GM19025 (cell line): ENCODE results near the gene NRXN3.

ENCODE experiments used
- ATAC-seq: cut with Tn5 transposase; IDR thresholded peaks from one replicate; pipeline ENCODE4 v1.9.1; 2021; ENCODE audit warnings: mild to moderate bottlenecking, low read depth, moderate library complexity; ENCODE audit not compliant: unreplicated experiment

Gene NRXN3

DNA sequence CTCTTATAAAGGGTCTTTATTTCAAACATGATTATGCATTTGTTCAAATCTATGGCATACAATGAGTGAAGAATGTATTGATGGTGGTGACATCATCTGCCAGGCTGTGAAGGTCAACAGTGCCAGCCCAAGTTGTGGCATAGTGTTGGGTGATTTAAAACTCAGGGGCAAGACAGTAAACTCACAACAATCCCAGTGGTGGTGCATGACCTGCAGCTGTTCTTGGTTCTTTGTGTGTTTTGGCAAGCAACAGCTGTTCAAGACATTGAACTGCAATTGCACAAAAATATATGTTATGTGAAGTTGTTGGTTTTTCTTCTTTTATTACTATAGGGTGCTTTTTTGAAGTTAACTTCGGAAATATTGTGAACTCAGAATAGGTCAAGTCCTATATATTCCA, 851.6 kb downstream of the NRXN3 start:
- no peak for ATAC-seq

- no peak for ATAC-seq
These were observed 857.0 kb downstream of the NRXN3 start for GRCh38 chr14:79027138-79027537.

GRCh38 chr14:79028281-79028680, 858.1 kb downstream of the NRXN3 start:
- no peak for ATAC-seq

DNA sequence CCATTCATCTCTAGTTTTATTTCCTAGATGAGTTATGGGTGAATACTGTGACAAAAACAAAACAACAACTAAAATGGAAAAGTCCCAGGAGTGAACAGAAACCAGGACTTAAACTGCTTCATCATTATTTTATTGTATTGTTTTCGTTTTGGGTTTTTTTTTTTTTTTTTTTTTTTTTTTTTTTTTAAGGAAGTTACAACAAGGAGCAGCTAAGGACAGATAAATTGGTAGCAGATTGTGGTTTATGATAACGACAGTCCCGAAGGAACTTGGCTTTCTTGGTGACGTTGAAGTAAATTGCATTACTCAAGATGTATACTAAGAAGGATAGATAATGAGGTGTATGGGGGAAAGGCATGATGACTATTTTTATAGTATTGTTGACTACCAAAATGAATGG, 866.3 kb downstream of the NRXN3 start:
- no peak for ATAC-seq

GRCh38 chr14:79037106-79037505, 866.9 kb downstream of the NRXN3 start:
- no peak for ATAC-seq

DNA sequence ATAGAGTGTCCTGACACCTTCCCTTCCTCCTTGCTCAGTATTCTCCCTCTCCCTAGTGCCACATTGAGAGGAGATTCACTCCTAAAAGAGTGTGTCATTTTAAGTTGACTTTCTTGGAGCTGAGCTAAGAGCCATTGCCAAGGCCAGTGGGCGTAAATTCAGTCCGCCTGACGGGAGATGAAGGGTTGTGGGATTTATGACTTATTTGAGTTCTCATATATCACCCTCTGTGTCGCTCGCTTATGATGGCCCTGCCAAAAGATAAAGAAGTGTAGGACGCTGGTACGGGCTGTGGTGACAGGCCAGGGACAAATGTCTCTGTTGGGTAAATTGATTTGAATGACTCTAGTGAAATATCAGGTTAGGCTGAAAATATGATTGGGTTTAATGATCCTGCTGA, 867.4 kb downstream of the NRXN3 start:
- no peak for ATAC-seq

GRCh38 chr14:79040790-79041189, 870.6 kb downstream of the NRXN3 start:
- ATAC-seq, result no peak

GRCh38 chr14:79043194-79043889, 873.2 kb downstream of the NRXN3 start:
- ATAC-seq, result no peak

GRCh38 chr14:79044894-79045624, 874.9 kb downstream of the NRXN3 start:
- no peak for ATAC-seq

GRCh38 chr14:79050787-79051727, 880.9 kb downstream of the NRXN3 start:
- no peak for ATAC-seq

DNA sequence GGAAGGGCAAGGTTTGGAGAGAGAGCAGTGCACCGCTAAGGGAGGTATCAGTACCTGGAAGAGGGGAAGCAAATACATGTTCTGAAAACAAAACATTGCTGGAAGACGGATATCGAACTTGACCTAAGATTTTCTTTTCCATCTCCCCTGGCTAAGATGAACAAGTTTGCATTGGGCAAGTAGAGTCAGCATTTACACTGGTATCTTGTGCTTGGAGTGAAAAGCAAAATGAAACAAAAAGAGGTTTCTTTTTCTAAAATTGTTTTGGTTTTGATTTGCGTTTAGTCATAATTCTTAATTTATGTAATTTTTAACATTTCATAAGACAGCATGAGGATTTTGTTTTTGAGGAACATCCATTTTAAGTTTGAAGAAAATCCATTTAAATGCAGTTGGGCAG, 881.6 kb downstream of the NRXN3 start:
- no peak for ATAC-seq

- ATAC-seq, result no peak
These were observed 886.7 kb downstream of the NRXN3 start for GRCh38 chr14:79056879-79057278.

DNA sequence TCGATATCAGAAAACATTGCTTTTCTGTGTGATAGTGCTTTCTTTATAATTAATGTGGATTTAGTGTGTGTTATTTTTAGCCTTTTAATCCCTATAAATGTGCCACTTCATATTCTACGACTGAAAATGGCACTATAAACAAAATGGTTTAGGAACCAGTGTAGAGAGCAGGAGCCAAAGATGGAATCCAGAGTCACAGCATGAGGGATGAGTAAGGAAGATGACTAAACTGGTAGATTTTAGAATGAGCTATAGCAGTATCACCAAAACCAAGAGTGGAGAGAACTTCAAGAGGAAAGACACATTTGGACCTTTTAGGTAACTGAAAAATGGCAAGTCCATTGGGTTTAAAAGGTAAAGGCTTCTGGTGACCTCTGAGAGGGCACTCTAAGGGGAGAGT, 887.2 kb downstream of the NRXN3 start:
- ATAC-seq, result no peak

GRCh38 chr14:79062226-79062625, 892.1 kb downstream of the NRXN3 start:
- ATAC-seq, result no peak

DNA sequence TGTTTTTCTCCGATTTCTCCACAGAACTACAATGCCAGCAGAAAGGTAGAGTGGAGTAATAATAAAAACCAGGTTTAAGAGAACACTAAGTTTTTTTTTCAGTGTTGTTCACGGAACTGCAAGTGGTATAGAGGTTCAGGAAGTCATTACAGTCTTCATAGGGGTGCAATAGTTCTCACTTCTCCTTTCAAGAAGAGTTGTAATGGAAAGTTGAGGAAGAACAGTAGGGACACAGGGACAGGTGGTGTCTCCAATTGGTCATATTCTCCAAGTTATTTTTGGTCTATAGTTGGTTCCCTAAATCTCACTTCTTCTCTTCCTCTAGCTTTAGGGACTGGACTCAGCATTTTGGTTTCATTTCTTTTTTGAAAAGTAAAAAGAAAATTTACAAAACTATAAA, 894.0 kb downstream of the NRXN3 start:
- no peak for ATAC-seq

- no peak for ATAC-seq
These were observed 904.3 kb downstream of the NRXN3 start for GRCh38 chr14:79074510-79074909.

GRCh38 chr14:79076428-79076827, 906.3 kb downstream of the NRXN3 start:
- ATAC-seq, result no peak

GRCh38 chr14:79077096-79077495, 906.9 kb downstream of the NRXN3 start:
- ATAC-seq, result no peak

GRCh38 chr14:79080040-79080439, 909.9 kb downstream of the NRXN3 start:
- no peak for ATAC-seq

- no peak for ATAC-seq
These were observed 912.7 kb downstream of the NRXN3 start for GRCh38 chr14:79082883-79083282.

- no peak for ATAC-seq
These were observed 913.2 kb downstream of the NRXN3 start for GRCh38 chr14:79083356-79083755.
